Activated T-cell treated with anti-CD3 and anti-CD28 coated beads, Interleukin-2, amount 50 U/mL, for 24 hours (primary cell): ENCODE data around the gene HS3ST5.

Experiments used
- DNase-seq: peaks from one replicate; pipeline ENCODE4 v3.0.0-alpha.2; 2020
- H3K27ac Mint-ChIP-seq: 2 replicates; pipeline ENCODE4 v1.8.0; 2020; ENCODE audit warnings: mild to moderate bottlenecking, mixed read lengths
- H3K27me3 Mint-ChIP-seq: 2 replicates; pipeline ENCODE4 v1.8.0; 2020; ENCODE audit warnings: mixed read lengths
- H3K36me3 Mint-ChIP-seq: 2 replicates; pipeline ENCODE4 v1.8.0; 2020; ENCODE audit warnings: low read depth, mixed read lengths
- H3K4me1 Mint-ChIP-seq: 2 replicates; pipeline ENCODE4 v1.8.0; 2020; ENCODE audit warnings: low read depth, mixed read lengths
- H3K4me3 Mint-ChIP-seq: 2 replicates; pipeline ENCODE4 v1.8.0; 2020; ENCODE audit warnings: mild to moderate bottlenecking, moderate library complexity, mixed read lengths
- H3K9me3 Mint-ChIP-seq: 2 replicates; pipeline ENCODE4 v1.8.0; 2020; ENCODE audit warnings: mixed read lengths

HS3ST5 gene

DNA sequence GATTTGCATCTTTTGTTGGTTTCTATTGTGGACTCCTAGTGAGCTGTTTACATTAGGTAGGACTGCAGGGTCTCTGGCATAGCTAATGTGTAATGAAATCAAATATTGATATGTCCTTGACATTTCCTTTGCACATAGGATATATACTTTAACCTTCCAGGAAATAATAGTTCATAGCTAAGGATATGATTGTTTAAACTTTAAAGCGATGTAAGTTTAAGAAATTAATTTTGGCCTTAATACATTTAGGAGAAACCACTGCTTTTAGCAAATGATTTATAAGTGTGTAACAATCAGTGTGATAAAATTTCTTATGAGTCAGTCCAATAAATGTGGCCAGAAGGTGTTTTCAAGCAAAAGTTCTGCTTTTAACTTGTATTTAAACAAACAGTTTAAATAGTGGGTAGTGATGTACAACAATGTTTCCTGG is 171.8 kb downstream of the HS3ST5 start:
- H3K27ac Mint-ChIP-seq, result no peak overlapping the region

DNA sequence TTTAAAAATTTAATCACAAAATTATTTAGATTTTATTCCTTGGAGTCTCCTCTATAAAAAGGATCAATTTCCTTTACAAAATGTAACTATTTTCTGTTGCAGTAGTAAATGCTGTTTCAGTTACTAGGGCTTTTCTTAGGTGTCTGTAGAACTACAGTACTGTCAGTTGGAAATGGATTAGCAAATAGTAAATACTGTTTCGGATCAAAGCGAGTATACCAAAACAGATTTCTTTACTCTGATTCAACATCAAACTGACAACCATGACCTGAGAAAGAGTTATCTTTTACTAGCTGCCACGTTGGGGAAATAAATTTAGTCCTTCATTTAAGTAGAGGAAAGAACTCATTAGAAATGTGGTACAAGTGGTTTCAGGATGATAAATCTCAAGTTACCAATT is 172.5 kb downstream of the HS3ST5 start:
- H3K4me1 Mint-ChIP-seq, result no peaks in the 10 kb centered on the region
- no peak for DNase-seq
- peaks cover 11% of the 10 kb centered on the region for H3K27me3 Mint-ChIP-seq
- H3K9me3 Mint-ChIP-seq, result no peaks in the 10 kb centered on the region
- no peak overlapping the region for H3K27ac Mint-ChIP-seq
- no peak overlapping the region for H3K4me3 Mint-ChIP-seq
- no peaks in the 10 kb centered on the region for H3K36me3 Mint-ChIP-seq

More for the DNA sequence above, 171.8 kb downstream of the HS3ST5 start:
- no peaks in the 10 kb centered on the region for H3K4me1 Mint-ChIP-seq
- no peaks in the 10 kb centered on the region for H3K36me3 Mint-ChIP-seq
- H3K9me3 Mint-ChIP-seq, result no peaks in the 10 kb centered on the region
- H3K4me3 Mint-ChIP-seq, result no peak overlapping the region
- H3K27me3 Mint-ChIP-seq, result peaks cover 11% of the 10 kb centered on the region
- DNase-seq, result no peak

DNA sequence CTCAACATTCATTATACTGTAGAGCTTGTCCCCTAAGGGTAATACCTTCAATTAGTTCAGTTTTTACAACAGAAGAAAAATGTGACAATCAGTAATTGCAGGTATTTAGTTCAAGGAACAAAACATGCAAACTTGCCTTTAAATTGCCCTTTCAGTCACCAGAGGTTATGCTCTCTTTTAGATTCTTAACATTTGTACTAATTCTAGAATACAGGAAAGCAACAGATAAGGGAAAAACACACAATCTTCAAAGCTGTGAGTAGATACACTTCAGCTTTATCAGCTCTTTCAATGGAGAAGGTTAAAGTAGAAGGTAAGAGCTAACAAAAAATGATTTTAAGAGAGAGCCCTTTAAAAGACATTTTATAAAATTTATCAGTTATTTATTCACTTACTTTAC is 173.1 kb downstream of the HS3ST5 start:
- Mint-ChIP-seq H3K9me3 (no peaks in the 10 kb centered on the region), H3K36me3 (no peaks in the 10 kb centered on the region), H3K27ac (no peak overlapping the region), H3K27me3 (peaks cover 11% of the 10 kb centered on the region), H3K4me3 (no peak overlapping the region), H3K4me1 (no peaks in the 10 kb centered on the region)
- DNase-seq, result no peak

DNA sequence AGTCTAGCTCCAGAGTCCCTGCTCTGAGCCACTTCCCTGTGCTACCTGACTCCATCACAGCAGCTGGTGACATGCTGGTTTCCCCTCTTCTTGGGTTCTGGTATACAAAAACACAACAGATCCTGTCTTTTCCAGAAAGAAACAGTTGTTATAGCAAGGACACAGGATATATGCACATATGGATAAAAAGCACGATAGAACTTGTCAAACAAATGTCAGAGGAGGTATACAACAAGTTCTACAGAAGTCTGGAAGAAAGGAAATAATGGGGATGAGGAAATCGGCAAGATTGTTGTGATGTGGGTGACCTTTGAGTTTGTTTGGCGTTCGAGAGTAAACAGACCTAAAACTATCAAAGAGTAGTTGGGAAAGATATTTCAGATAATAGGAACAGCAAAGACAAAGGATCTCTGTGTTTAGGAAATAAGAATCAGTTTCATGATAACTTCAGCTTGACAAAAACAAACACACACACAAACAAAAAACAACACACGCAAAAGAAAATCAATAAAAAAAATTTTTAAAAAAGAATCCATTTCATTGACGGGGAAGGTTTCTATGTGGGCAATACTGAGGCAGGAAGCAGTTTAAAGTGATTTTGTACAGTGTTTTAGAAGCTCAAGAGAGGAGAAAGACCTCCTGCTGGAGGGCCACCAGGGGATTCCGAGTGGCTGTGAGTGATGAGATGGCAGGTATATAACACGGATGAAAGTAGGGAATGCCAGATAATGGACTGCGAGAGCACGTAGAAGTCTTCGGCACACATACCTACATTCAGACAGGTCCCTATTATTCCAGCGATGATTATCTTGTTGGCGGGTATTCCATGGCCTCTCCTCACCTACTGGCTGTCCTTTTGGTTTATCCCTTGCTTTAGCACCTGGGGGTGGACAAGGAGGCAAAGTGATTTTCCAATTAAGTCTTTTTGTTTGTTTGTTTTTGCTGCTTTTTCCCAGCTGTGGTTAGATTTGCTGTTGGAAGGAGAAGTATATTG is 174.9 kb downstream of the HS3ST5 start:
- Mint-ChIP-seq H3K27ac (no peak overlapping the region), H3K4me3 (no peak overlapping the region), H3K9me3 (no peaks in the 10 kb centered on the region), H3K36me3 (no peaks in the 10 kb centered on the region), H3K4me1 (no peaks in the 10 kb centered on the region), H3K27me3 (peaks cover 11% of the 10 kb centered on the region)
- DNase-seq, result no peak

DNA sequence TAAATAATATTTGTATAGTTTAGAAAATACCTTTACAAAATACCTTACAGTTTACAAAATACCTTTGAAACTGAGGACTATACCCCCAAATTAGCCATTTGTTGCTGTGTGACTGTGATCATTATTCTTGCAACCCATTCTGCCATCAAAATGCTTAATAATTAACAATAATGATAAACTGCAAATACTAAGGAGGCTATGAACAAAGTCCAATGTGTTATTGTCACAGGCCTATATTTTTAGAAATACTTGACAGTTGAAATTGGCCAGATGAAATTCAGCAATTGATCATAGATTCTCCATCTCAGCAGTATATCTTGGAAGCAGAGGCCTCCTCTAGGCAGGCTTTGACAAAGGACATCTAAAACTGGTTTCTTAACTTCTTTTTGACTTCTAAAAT is 178.6 kb downstream of the HS3ST5 start:
- H3K4me3 Mint-ChIP-seq, result no peak overlapping the region
- H3K27ac Mint-ChIP-seq, result no peak overlapping the region
- H3K9me3 Mint-ChIP-seq, result no peaks in the 10 kb centered on the region
- H3K4me1 Mint-ChIP-seq, result no peaks in the 10 kb centered on the region
- peaks cover 11% of the 10 kb centered on the region for H3K27me3 Mint-ChIP-seq
- H3K36me3 Mint-ChIP-seq, result no peaks in the 10 kb centered on the region
- DNase-seq, result no peak

DNA sequence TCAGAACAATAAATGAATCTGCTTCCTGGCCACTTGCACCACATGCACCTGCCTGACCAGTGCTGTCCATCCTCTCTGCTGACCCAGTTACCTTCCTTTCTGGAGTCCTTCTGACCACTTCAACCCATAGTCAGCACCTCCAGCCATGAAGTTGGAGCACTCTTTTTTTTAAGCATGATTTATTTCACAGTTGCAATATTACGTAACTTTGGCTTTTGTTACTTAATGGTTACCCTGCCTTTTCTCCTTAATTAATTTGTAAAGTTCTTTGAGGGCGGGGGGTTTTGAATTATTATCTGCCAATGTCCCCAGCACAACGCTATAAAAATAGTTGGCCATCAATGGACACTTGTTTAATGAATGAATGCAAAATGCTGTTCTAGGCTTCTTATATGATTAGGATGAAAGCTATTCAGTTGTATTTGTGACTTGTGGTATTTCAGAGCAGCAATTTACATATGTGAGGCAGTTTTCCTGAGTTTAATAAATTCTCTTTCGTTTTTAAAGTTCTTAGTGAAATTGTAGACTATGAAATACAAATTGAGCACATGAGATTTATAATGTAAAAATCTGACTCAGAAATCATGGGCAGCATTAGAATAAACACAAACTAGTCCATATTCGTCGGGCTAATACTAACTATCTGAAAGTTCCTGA is 180.0 kb downstream of the HS3ST5 start:
- H3K36me3 Mint-ChIP-seq, result no peaks in the 10 kb centered on the region
- no peak for DNase-seq
- no peaks in the 10 kb centered on the region for H3K9me3 Mint-ChIP-seq
- no peak overlapping the region for H3K27ac Mint-ChIP-seq
- H3K4me1 Mint-ChIP-seq, result no peaks in the 10 kb centered on the region
- H3K27me3 Mint-ChIP-seq, result peaks cover 4% of the 10 kb centered on the region
- no peak overlapping the region for H3K4me3 Mint-ChIP-seq

DNA sequence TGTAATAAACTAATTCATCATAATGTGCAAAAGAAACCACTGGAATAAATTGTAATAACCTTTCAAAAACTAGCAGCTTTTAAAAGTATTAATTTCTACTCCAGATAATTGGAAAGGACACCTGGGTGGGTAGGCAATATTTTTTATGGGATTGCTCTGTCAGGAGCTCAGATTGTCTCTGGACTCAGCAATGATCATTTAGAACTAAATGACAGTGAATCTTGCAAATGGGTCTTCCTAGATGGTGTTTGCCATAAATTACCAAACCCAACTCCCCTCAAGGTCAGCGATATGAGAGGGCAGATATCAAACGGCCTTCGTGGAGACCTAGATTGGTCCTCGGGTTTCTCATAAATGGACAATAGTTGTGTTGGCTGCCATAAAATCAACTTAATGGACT is 181.9 kb downstream of the HS3ST5 start:
- H3K27me3 Mint-ChIP-seq, result no peaks in the 10 kb centered on the region
- no peaks in the 10 kb centered on the region for H3K9me3 Mint-ChIP-seq
- H3K4me3 Mint-ChIP-seq, result no peak overlapping the region
- DNase-seq, result no peak
- no peaks in the 10 kb centered on the region for H3K36me3 Mint-ChIP-seq
- no peaks in the 10 kb centered on the region for H3K4me1 Mint-ChIP-seq
- no peak overlapping the region for H3K27ac Mint-ChIP-seq

DNA sequence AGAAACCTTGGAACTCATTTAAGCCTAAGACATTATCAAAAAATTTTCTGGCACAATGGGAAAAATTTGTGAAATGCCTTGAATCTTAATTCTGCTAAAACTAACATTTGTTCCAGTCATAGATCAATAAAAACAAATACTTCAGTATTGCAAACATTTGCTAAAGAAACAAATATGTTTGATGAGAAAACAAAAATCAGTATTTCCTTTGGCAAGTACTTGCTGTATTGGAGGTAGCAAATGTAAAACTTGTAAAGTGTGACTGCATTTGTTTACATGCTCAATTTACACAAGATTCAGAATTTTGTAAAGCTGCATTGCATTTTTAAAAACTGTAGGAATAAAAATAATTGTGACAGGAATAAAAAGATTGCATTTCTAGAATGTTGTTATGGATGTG is 183.1 kb downstream of the HS3ST5 start:
- H3K4me1 Mint-ChIP-seq, result no peaks in the 10 kb centered on the region
- H3K4me3 Mint-ChIP-seq, result no peak overlapping the region
- H3K27ac Mint-ChIP-seq, result no peak overlapping the region
- no peaks in the 10 kb centered on the region for H3K36me3 Mint-ChIP-seq
- no peaks in the 10 kb centered on the region for H3K9me3 Mint-ChIP-seq
- H3K27me3 Mint-ChIP-seq, result no peaks in the 10 kb centered on the region
- DNase-seq, result no peak

DNA sequence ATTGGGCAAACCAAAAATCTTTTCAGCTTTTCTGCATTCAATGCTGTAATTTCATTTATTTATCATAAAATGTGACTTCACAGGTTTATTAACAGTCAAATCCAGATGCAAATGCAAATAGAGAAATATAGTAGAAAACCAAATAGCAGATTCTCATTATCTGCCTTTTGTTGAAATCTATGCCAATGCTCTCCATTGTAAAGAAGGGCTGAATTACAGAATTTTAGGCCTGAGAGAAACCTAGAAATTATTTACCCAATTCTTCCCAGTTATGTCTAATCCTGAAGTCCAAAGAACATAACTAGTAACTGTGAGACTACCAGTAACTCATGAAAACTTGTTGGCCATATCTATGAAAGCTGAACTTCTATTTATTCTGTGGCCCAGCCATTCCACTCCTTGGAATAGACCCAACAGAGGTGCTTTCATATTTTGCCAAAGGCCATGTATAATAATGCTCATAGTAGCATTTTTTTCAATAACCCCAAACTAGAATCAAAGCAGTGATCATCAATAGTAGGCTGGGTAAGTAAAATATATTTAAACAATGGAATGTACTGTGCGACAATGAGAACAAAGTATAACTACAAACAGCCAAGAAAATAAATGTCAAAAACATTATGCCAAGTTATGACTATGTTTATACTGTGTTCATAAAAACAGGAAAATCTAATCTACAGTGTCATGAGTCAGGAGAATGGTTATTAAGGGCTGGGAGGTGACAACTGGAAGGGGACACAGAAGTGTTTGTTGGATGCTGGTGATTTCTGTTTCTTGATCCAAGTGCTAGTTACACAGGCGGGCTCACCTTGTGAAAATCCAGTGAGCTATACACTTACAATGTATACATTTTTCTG is 183.8 kb downstream of the HS3ST5 start:
- Mint-ChIP-seq H3K4me3 (no peak overlapping the region), H3K4me1 (no peaks in the 10 kb centered on the region), H3K27ac (no peak overlapping the region), H3K9me3 (no peaks in the 10 kb centered on the region), H3K27me3 (no peaks in the 10 kb centered on the region), H3K36me3 (no peaks in the 10 kb centered on the region)
- DNase-seq, result no peak

DNA sequence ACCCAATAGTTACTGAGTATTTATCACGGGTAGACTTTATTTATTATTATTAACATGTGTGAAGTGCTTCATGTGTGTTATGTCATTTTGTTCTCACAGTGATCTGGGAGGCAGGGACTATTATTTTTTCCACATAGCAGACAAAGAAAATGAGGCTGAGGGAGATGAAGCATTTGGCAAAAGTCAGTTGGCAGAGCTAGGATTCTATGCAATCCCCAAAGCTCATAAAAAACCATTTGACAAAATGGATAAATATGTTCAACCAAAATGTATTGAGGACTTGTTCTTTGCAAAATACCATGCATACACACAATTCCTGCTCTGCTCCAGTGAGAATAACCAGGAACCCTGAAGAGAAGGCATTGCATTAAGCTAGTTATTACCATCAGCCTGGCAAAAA is 184.4 kb downstream of the HS3ST5 start:
- Mint-ChIP-seq H3K27me3 (no peaks in the 10 kb centered on the region), H3K27ac (no peak overlapping the region), H3K4me1 (no peaks in the 10 kb centered on the region), H3K4me3 (no peak overlapping the region), H3K36me3 (no peaks in the 10 kb centered on the region), H3K9me3 (no peaks in the 10 kb centered on the region)
- DNase-seq, result no peak

DNA sequence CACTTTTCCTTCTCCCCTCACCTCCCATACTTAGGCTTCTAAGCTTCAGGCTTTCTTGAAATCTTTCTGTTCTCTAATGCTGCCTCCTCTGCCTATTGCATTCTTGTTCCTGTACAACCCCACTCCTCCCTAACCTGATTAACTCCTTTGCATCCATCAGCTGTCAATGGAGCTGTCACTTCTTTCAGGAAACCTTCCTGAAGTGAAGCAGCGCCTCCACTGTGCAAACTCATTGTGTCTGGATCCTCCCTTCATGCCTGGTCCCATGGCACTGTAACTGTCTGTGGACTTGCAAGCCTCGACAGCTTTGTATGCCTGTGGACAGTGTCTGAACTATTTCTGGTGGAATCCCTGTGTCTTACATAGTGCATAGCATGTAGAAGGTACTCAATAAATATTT is 185.0 kb downstream of the HS3ST5 start:
- H3K27ac Mint-ChIP-seq, result no peak overlapping the region
- no peak for DNase-seq
- no peak overlapping the region for H3K4me3 Mint-ChIP-seq
- no peaks in the 10 kb centered on the region for H3K36me3 Mint-ChIP-seq
- H3K4me1 Mint-ChIP-seq, result no peaks in the 10 kb centered on the region
- H3K27me3 Mint-ChIP-seq, result no peaks in the 10 kb centered on the region
- no peaks in the 10 kb centered on the region for H3K9me3 Mint-ChIP-seq

DNA sequence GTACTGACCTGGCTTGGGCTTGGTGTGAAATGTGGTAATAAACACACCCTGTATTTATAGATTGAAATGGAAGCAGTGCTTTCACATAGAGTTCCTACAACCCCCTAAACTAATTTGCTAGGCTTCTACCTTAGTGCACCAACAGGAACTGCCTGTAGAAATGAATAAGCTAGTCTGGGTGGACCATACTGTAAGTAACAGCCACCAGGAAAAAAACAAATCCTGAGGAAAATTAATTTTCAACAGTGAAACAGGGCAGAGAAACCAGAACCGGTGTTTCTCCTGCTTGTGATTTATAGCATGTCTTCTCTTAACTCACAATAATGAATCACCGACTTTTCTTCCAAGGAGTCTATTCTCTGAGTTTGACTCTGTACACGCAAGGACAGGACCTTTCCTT is 187.1 kb downstream of the HS3ST5 start:
- no peaks in the 10 kb centered on the region for H3K9me3 Mint-ChIP-seq
- no peak overlapping the region for H3K4me3 Mint-ChIP-seq
- DNase-seq, result no peak
- no peaks in the 10 kb centered on the region for H3K36me3 Mint-ChIP-seq
- H3K27ac Mint-ChIP-seq, result no peak overlapping the region
- H3K4me1 Mint-ChIP-seq, result no peaks in the 10 kb centered on the region
- H3K27me3 Mint-ChIP-seq, result no peaks in the 10 kb centered on the region

DNA sequence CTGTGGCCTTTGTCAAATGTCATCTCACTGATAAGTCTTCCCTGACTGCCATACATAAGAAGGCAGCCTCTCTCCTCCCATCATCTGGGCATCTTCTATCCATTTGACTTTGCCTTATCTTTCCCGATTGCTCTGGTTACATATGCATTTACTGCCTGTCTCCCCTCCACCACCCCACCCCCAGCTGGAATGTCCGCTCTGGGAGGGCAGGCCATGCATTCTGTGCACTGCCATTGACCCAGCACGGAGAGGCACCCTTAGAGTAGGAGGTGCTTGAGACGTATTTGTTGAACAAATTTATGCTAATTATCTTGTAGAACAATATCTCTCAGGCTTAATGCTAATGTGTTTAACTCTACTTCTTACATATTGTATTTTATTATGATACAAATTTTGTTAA is 188.0 kb downstream of the HS3ST5 start:
- no peak for DNase-seq
- Mint-ChIP-seq H3K9me3 (no peaks in the 10 kb centered on the region), H3K36me3 (no peaks in the 10 kb centered on the region), H3K4me1 (no peaks in the 10 kb centered on the region), H3K27me3 (no peaks in the 10 kb centered on the region), H3K4me3 (no peak overlapping the region), H3K27ac (no peak overlapping the region)

DNA sequence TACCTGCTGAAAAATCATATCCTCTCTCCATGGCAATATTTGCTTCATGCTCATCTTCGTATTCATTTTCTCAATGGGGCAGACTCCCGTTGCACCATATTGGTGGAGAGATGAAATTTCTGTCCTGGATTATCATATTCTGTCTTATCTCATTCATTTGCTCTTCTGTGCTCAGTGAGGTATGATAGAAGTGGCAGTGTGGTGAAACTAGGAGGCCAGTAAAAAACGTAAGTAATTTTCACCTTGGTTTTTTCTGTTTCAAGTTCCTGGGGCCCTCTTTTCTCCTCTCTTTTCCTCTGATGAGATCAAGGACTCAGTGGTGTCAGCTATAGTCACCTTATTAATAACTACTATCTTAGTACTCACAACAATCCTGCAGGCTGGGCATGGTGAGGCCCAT is 189.4 kb downstream of the HS3ST5 start:
- Mint-ChIP-seq H3K4me3 (no peak overlapping the region), H3K4me1 (no peaks in the 10 kb centered on the region), H3K27ac (no peak overlapping the region), H3K9me3 (no peaks in the 10 kb centered on the region), H3K27me3 (no peaks in the 10 kb centered on the region), H3K36me3 (no peaks in the 10 kb centered on the region)
- no peak for DNase-seq
